ENCODE measurements around the gene CPN1. TPM values are rescaled to one million over a fixed set of nuclear protein-coding genes. Genes with fewer than 3 reads are reported as not detected.

Gene CPN1
- total and polyA plus RNA-seq, 9 of the 15 experiments (the other 6 are each of a cell fraction or from before 2014, with no cell fraction given), result 0.15 to 0.17 TPM; not detected in 7

GRCh38 chr10:100008142-100008522, 73.5 kb downstream of the CPN1 start:
- POLR2A ChIA-PET, result interaction anchor here (0.9 kb wide), 1 partner anchor 10 kb away, joined by 4 read pairs; no protein-coding TSS in a partner anchor
- FAIRE-seq, result peak; percentile 70

More at GRCh38 chr10:100008142-100008522, 73.5 kb downstream of the CPN1 start:
- Histone ChIP-seq H3K9me3 (replicated peaks; ENCODE audit: control insufficient read depth, insufficient read depth, low read depth, low read length) (no peaks in the 10 kb centered on the region), H2AFZ (ENCODE audit: low read depth, low read length) (no peak overlapping the region), H3K4me2 (ENCODE audit: insufficient read depth, low read length) (peak overlapping the region; percentile 87), H3K36me3 (ENCODE audit: control insufficient read depth, insufficient read depth, low read length) (no peaks in the 10 kb centered on the region), H3K4me1 (replicated peaks in 1 of 2; ENCODE audit: control insufficient read depth in 2 of 2, insufficient read depth in 2 of 2, low read length in 2 of 2) (peaks cover 12 to 24% of the 10 kb centered on the region in 2 experiments; a peak in 4 of 5 replicates), H3K27ac (ENCODE audit: extremely low read depth, low read depth, low read length) (no peak overlapping the region), H3K9ac (ENCODE audit: insufficient read depth in 1 of 2, low read depth in 2 of 2, low read length in 2 of 2) (no peak overlapping the region), H3K79me2 (ENCODE audit: control insufficient read depth, insufficient read depth, low read length) (peaks cover 19% of the 10 kb centered on the region), H3K9me1 (ENCODE audit: control insufficient read depth, insufficient read depth, low read length) (no peaks in the 10 kb centered on the region), H3K27me3 (ENCODE audit: control insufficient read depth in 2 of 2, insufficient read depth in 2 of 2, low read length in 2 of 2) (no peaks in the 10 kb centered on the region), H3K4me3 (peak overlapping the region; percentile 59; the same call in 1 of the 2 replicates), H4K20me1 (replicated peaks; ENCODE audit: control insufficient read depth, insufficient read depth, low read length) (0 out of 2 replicates have a peak, but pooled peaks cover 7% of the 10 kb centered on the region)
- CTCF ChIA-PET (ENCODE audit: low intra/inter-chr PET ratio), result interaction anchor here (0.6 kb wide), 1 partner anchor 396 kb away, joined by 3 read pairs; no protein-coding TSS in a partner anchor
- TF ChIP-seq CBFA2T2 (conservative IDR thresholded peaks at IDR 0.05), result peak; percentile 47
- TF ChIP-seq CTBP1 (IDR thresholded peaks at IDR 0.05; ENCODE audit: borderline replicate concordance), result no peak
- TF ChIP-seq AFF4 (CRISPR knock-in tag; IDR thresholded peaks at IDR 0.05), result no peak
- TF ChIP-seq FIP1L1 (IDR thresholded peaks at IDR 0.05; ENCODE audit: low read depth, low read length, poor library complexity, severe bottlenecking), result no peak
- TF ChIP-seq NUFIP1 (IDR thresholded peaks at IDR 0.05; ENCODE audit: partially characterized antibody), result no peak
- no peak for TF ChIP-seq KAT8 (IDR thresholded peaks at IDR 0.05; ENCODE audit: low read depth)
- TF ChIP-seq GATAD2B (IDR thresholded peaks at IDR 0.05; ENCODE audit: borderline replicate concordance), result no peak
- TF ChIP-seq TEAD4 (IDR thresholded peaks at IDR 0.05; ENCODE audit: low read length), result peak; percentile 38; the same call in 1 of the 2 replicates
- TF ChIP-seq TEAD4 (CRISPR knock-in tag; IDR thresholded peaks at IDR 0.05; ENCODE audit: borderline replicate concordance), result no peak
- TF ChIP-seq ZNF431 (CRISPR knock-in tag; IDR thresholded peaks at IDR 0.05), result no peak
- no peak for TF ChIP-seq ZC3H4 (CRISPR knock-in tag; IDR thresholded peaks at IDR 0.05; ENCODE audit: borderline replicate concordance)
- peak; percentile 64 for TF ChIP-seq CBFA2T3 (IDR thresholded peaks at IDR 0.05)
- TF ChIP-seq TRIM24 (IDR thresholded peaks at IDR 0.05), result no peak
- no peak for TF ChIP-seq ZSCAN32 (CRISPR knock-in tag; IDR thresholded peaks at IDR 0.05)
- no peak for TF ChIP-seq HDAC1 (IDR thresholded peaks at IDR 0.05)
- TF ChIP-seq PCBP1 (IDR thresholded peaks at IDR 0.05; ENCODE audit: low read depth, low read length, poor library complexity, severe bottlenecking), result no peak
- TF ChIP-seq ARID1B (IDR thresholded peaks at IDR 0.05), result peak; percentile 16; the same call in 1 of the 2 replicates
- TF ChIP-seq ERF (CRISPR knock-in tag; IDR thresholded peaks at IDR 0.05), result no peak
- TF ChIP-seq SPI1 (IDR thresholded peaks at IDR 0.05; ENCODE audit: borderline replicate concordance, low read depth, low read length), result peak; percentile 46; the same call in 1 of the 2 replicates
- TF ChIP-seq ZNF75A (CRISPR knock-in tag; IDR thresholded peaks at IDR 0.05), result no peak
- intact Hi-C loops (cut with micrococcal nuclease) (no loop called here), in situ Hi-C loops (cut with MboI) (no loop called here)
- DNase-seq (ENCODE audit: extremely low read depth in 1 of 4, low spot score in 3 of 4) (peak in 2 of 4 experiments; percentile 13 to 30), ATAC-seq (no peak)
- no TSS peak for BruUV-seq (replicated peaks)
- 9% methylated on average over 6 of the region's 6 CpGs for WGBS (ENCODE audit: insufficient coverage, low coverage, missing lambda C conversion rate)

Measured in K562 (cell line).